ENCODE results near the gene MAPKAP1.

MAPKAP1 gene

GRCh38 chr9:125674981-125675973, 31.7 kb downstream of the MAPKAP1 start:
- peak; percentile 60 for DNase-seq (ENCODE audit: low spot score)

DNA sequence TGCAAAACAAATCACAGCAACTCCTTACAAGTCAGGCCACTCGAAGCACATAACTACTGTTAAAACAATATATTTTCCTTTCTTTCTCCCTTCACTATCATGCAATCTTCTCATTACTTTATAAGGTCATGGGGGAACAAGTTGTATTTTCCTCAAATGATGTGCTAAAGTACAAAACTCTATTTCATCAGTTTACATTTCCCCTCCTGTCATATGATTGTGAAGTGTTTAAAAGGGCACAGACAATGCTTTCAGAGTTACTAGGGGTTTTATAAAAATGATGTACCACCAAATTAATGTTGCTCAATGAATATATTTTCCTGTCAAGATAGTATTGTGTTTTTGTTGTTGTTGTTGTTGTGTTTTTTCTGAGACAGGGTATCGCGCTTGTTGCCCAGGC, 34.1 kb downstream of the MAPKAP1 start:
- DNase-seq (ENCODE audit: low spot score): no peak

GRCh38 chr9:125663127-125663526, 43.9 kb downstream of the MAPKAP1 start:
- peak; percentile 22 for DNase-seq (ENCODE audit: low spot score)

DNA sequence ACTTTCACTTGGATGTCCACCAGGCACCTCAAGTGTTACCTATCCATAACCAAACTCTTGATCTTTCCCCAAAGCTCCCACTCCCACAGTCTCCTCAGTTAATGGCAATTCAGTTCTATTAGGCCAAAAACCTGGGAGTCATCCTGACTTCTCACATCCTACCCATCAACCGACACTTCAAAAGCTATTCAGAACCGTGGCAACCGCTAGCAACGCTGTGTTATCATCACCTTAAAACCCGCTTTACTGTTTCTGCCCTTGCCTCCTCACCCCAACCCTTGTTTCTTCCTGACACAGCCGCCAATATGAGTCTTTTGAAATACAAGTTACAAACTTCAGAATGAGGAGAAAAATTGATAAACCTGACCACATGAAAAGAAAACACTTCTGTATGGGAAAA, 46.5 kb downstream of the MAPKAP1 start:
- DNase-seq (ENCODE audit: low spot score): no peak

GRCh38 chr9:125659954-125660353, 47.1 kb downstream of the MAPKAP1 start:
- peak; percentile 15 for DNase-seq (ENCODE audit: low spot score)

DNA sequence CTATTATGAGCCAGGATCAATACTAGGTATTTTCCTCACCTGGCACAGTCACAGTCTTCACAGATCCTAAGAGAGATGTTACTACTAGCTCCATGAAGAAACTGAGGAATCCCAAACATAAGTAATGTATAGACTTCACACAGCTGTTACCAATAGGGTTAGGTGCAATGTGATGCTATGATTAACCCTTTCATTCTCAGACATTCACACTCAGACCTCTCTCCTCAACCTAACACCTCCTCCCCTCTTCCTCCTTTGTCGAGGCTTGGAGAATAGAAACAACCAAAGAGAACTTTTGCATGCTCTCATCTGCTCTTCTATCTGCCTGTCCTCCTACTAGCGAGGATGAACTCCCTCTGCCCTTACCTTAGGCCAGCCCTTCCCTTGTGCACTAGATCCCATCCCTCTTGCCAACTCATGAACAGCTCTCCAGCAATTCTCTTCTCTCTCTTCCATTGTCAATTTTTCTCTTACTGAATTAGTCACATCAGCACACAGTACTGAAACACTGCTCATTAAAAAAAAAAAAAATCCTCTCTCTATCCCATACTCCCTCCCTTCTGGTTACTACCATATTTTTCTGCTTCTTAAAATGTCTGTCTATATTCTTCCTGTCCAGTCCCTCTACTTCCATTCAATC, 47.7 kb downstream of the MAPKAP1 start:
- no peak for DNase-seq (ENCODE audit: low spot score)

- no peak for DNase-seq (ENCODE audit: low spot score)
Measured at GRCh38 chr9:125656560-125656959, 50.4 kb downstream of the MAPKAP1 start.

DNA sequence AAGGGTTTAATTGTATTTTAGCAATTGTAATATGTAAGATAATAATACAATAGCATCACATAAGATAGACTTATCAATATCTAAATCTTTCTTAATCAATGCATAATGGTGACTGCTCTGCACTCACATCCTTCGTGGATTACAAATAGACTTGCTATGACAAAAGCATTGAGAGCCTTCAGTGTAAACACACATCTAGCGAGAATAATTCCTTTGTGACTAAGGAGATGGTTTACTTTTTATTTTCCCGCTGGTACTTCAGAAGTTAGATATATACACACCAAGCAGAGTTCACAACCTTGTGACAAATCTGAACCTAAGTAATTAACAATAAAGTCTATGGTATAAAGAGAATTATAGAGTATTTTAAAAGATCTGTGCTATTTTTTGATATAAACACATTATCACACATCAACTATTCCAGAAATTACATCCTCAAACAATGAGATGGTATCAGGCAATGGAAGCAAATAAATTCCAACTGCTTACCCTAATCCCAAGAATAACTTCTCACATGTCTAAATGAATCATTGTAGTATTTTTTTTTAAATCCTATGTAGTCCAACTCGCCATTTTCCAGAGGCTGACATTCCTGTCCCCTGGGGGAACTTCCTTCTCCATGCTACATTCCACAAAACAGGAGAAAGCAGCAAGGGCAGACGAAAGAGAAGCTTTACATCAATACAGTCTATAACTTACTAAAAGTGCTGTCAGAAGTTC, 51.2 kb downstream of the MAPKAP1 start:
- peak; percentile 15 for DNase-seq (ENCODE audit: low spot score)

- no peak for DNase-seq (ENCODE audit: low spot score)
Measured at GRCh38 chr9:125655066-125655633, 51.9 kb downstream of the MAPKAP1 start.

GRCh38 chr9:125654121-125654520, 52.9 kb downstream of the MAPKAP1 start:
- DNase-seq (ENCODE audit: low spot score): no peak

- no peak for DNase-seq (ENCODE audit: low spot score)
Measured at GRCh38 chr9:125653325-125653724, 53.7 kb downstream of the MAPKAP1 start.

- no peak for DNase-seq (ENCODE audit: low spot score)
Measured at GRCh38 chr9:125652759-125653158, 54.2 kb downstream of the MAPKAP1 start.

- DNase-seq (ENCODE audit: low spot score): no peak
Measured at GRCh38 chr9:125652233-125652594, 54.8 kb downstream of the MAPKAP1 start.

GRCh38 chr9:125651576-125652232, 55.3 kb downstream of the MAPKAP1 start:
- no peak for DNase-seq (ENCODE audit: low spot score)

DNA sequence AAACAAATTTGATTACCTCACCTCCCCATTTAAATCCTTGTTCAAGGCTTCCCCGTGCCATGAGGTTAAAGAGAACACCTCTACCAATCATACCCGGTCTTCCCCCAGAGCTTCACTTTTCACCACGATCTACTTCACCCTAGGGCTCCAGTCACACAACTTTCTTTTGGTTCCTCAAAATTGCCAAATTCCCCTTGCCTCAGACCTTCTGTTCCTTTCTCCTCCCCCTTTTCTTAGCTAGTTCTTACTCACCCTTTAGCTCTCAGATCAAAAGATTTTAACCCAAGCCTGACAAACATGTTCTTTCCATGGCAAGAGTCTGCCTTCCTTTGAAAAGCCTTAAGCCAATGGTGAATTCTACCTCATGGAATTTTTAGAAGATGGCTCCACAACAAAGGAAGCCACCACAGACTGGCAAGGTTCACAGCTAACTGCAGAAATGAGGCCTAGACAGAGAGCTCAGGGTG, 56.7 kb downstream of the MAPKAP1 start:
- peak; percentile 29 for DNase-seq (ENCODE audit: low spot score)

GRCh38 chr9:125649826-125650225, 57.2 kb downstream of the MAPKAP1 start:
- DNase-seq (ENCODE audit: low spot score): no peak

- peak; percentile 53 for DNase-seq (ENCODE audit: low spot score)
Measured at GRCh38 chr9:125649315-125649714, 57.7 kb downstream of the MAPKAP1 start.

DNA sequence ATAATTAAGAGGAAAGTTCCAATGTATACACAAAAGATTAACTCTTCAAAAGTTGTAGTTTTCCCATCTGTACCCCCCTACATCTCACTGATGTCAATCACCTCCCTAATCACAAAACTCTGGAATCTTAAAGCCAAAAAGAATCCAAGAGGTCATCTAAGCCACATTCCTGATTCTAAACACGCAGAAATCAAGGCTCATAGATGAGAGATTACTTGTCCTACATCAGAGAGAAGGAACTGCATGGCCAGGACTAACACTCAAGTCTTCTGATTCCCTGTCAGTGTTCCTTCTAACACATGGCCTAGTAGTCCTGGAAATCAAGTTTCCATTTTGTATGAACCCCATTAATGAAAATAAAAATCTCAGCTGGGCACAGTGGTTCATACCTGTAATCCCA, 58.7 kb downstream of the MAPKAP1 start:
- no peak for DNase-seq (ENCODE audit: low spot score)

DNA sequence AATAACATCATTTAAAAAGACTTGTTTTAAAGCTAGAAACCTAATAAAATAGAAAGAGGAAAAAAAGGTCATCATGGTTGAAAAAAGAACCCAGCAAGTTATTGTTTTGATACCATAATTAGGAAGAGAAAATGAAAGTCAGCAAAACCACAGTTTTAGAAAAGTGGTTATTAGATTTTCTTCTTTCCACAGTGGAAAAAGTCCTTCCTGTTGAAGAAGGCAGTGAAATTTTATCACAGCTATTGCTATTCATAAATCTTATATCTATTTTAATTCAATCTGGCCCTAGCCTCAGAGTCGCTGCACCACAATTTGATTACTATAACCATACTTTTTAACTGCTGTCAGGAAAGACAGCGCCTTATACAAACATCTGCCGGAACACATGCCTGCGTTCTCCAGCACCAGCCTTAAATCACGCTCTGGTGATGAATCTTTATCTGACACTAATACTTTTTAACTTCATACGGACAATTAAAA, 60.3 kb downstream of the MAPKAP1 start:
- DNase-seq (ENCODE audit: low spot score): no peak

DNA sequence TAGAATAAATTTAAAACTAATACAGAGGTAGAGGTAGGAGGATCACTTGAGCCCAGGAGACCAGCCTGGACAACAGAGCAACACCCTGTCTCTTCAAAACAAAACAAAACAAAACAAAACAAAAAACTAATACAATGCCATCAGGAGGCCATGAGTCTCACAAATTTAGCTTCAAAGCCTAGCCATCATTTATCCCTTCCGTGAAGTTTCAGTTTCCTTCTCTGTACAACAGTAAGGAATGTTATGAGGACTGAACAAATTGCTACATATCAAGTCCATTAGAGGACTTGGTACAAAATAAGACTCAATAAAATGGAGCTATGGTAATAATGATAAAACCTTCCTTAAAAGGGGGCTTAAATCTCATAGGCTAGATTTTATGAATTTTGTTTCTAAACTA, 60.8 kb downstream of the MAPKAP1 start:
- DNase-seq (ENCODE audit: low spot score): no peak

GRCh38 chr9:125644819-125645507, 62.0 kb downstream of the MAPKAP1 start:
- no peak for DNase-seq (ENCODE audit: low spot score)
